NT2/D1 (cell line): ENCODE results near the gene FASTK.

Source experiments
- DNase-seq: peaks from one replicate; pipeline ENCODE4 v3.0.0-alpha.2; 2011; ENCODE audit warnings: low read depth, low spot score
- H3K27me3 ChIP-seq: 2 replicates; pipeline ENCODE4 v1.6.0; 2011; ENCODE audit warnings: mild to moderate bottlenecking; ENCODE audit not compliant: insufficient read length, insufficient read depth
- H3K36me3 ChIP-seq: 2 replicates; pipeline ENCODE4 v1.6.1; 2011; ENCODE audit warnings: mild to moderate bottlenecking, low read length, mixed read lengths; ENCODE audit not compliant: insufficient read depth, insufficient read length
- H3K4me1 ChIP-seq: 2 replicates; pipeline ENCODE4 v1.5.1; 2011; ENCODE audit not compliant: insufficient read depth, insufficient read length
- H3K4me3 ChIP-seq: 2 replicates; pipeline ENCODE4 v1.5.1; 2011; ENCODE audit warnings: low read depth; ENCODE audit not compliant: insufficient read length
- H3K9ac ChIP-seq: 2 replicates; pipeline ENCODE4 v1.6.0; 2011; ENCODE audit warnings: low read depth; ENCODE audit not compliant: insufficient read length
- H3K9me3 ChIP-seq: 2 replicates; pipeline ENCODE4 v1.5.1; 2011; ENCODE audit warnings: mild to moderate bottlenecking, low read length; ENCODE audit not compliant: insufficient read depth
- SUZ12 ChIP-seq: IDR thresholded peaks from 2 replicates; pipeline ENCODE4 v1.6.1; 2011; ENCODE audit not compliant: insufficient read length, insufficient read depth; ENCODE audit errors: extremely low read depth
- YY1 ChIP-seq: IDR thresholded peaks from 2 replicates; pipeline ENCODE4 v1.6.1; 2011; ENCODE audit not compliant: insufficient read length, insufficient read depth
- ZNF274 ChIP-seq: IDR thresholded peaks from 2 replicates; pipeline ENCODE4 v1.6.1; 2011; ENCODE audit warnings: mild to moderate bottlenecking, low read depth, low read length

The FASTK gene

GRCh38 chr7:151076863-151077704, 3.5 kb downstream of the FASTK start:
- Histone ChIP-seq H3K36me3 (peaks cover 58% of the 10 kb centered on the region), H3K9ac (no peak overlapping the region), H3K4me3 (no peak overlapping the region), H3K27me3 (no peaks in the 10 kb centered on the region), H3K9me3 (no peaks in the 10 kb centered on the region), H3K4me1 (peaks cover 19% of the 10 kb centered on the region)
- TF ChIP-seq SUZ12 (no peak), YY1 (no peak), ZNF274 (no peak)
- no peak for DNase-seq

GRCh38 chr7:151075978-151076426, 4.6 kb downstream of the FASTK start:
- Histone ChIP-seq H3K4me3 (no peak overlapping the region), H3K36me3 (peaks cover 69% of the 10 kb centered on the region), H3K27me3 (no peaks in the 10 kb centered on the region), H3K9me3 (no peaks in the 10 kb centered on the region), H3K4me1 (peaks cover 19% of the 10 kb centered on the region), H3K9ac (peak overlapping the region; percentile 42)
- TF ChIP-seq SUZ12 (no peak), YY1 (no peak), ZNF274 (no peak)
- DNase-seq: no peak

DNA sequence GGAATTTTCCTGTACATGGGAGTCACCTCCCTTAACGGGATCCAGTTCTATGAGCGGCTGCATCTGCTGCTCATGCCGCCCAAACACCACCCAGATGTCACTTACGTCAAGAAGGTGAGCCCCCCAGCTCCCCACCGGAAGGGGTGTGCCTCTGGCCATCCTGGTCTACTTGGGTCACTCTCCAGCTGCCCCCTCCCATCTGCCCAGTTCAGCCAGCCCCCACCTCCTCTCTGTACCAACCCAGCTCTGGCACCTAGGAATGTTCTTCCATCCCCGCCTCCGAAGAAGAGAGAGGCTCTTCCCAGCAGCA, 5.0 kb downstream of the FASTK start:
- H3K4me3 ChIP-seq: no peak overlapping the region
- TF ChIP-seq YY1: no peak
- TF ChIP-seq SUZ12: no peak
- no peak for TF ChIP-seq ZNF274
- DNase-seq: no peak
- H3K4me1 ChIP-seq: peaks cover 19% of the 10 kb centered on the region
- H3K36me3 ChIP-seq: peaks cover 73% of the 10 kb centered on the region
- H3K27me3 ChIP-seq: no peaks in the 10 kb centered on the region
- H3K9me3 ChIP-seq: no peaks in the 10 kb centered on the region
- H3K9ac ChIP-seq: peak overlapping the region; percentile 42

DNA sequence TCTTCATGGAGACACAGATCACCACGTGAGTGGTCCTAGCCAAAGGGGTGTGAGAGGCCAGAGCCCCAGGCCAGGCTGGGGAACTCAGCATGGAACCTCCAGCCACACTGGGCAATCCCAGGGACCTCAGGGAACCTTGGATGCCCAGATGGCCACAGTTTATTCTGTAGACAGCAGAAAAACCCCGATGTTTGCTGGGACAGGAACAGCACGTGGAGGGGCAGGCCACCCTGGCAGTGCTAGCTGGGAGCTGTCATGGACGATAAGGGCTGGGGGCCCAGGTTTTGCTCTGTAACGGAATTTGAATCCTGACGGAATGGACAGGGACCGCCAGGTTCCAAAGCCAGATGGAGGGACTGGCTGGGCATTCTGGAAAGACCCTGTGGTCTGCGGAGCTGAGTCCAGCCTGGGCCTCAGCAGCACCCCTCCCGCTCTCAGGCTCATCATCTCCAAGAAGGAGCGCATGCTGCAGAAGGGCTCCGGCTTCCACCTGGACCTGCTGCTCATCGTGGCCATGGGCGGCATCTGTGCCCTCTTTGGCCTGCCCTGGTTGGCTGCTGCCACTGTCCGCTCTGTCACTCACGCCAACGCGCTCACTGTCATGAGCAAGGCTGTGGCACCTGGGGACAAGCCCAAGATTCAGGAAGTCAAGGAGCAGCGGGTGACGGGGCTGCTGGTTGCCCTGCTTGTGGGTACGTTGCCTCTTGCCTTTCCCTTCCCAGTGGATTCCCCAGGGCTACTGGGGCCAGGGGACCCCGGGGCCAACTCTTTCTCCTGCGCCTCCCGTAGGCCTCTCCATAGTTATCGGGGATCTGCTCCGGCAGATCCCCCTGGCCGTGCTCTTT, 5.6 kb downstream of the FASTK start:
- Histone ChIP-seq H3K9me3 (no peaks in the 10 kb centered on the region), H3K9ac (no peak overlapping the region), H3K36me3 (peaks cover 79% of the 10 kb centered on the region), H3K4me1 (peaks cover 19% of the 10 kb centered on the region), H3K27me3 (no peaks in the 10 kb centered on the region), H3K4me3 (no peak overlapping the region)
- TF ChIP-seq ZNF274 (no peak), YY1 (no peak), SUZ12 (no peak)
- DNase-seq: no peak

- H3K4me1 ChIP-seq: peaks cover 11% of the 10 kb centered on the region
- peaks cover 81% of the 10 kb centered on the region for H3K36me3 ChIP-seq
- H3K27me3 ChIP-seq: no peaks in the 10 kb centered on the region
- no peak overlapping the region for H3K4me3 ChIP-seq
- TF ChIP-seq SUZ12 (no peak), YY1 (no peak), ZNF274 (no peak)
- DNase-seq: no peak
- no peak overlapping the region for H3K9ac ChIP-seq
- H3K9me3 ChIP-seq: no peaks in the 10 kb centered on the region
These were observed 6.6 kb downstream of the FASTK start for GRCh38 chr7:151073990-151074389.

GRCh38 chr7:151071032-151071866, 9.4 kb downstream of the FASTK start:
- no peak overlapping the region for H3K9ac ChIP-seq
- peaks cover 8% of the 10 kb centered on the region for H3K4me1 ChIP-seq
- no peaks in the 10 kb centered on the region for H3K27me3 ChIP-seq
- DNase-seq: no peak
- H3K9me3 ChIP-seq: no peaks in the 10 kb centered on the region
- peaks cover 86% of the 10 kb centered on the region for H3K36me3 ChIP-seq
- no peak overlapping the region for H3K4me3 ChIP-seq
- no peak for TF ChIP-seq YY1
- TF ChIP-seq ZNF274: no peak
- TF ChIP-seq SUZ12: no peak
